ENCODE results near the gene SELL. TPM values are rescaled to one million over a fixed set of nuclear protein-coding genes. Genes with fewer than 3 reads are reported as not detected.
"Not testable (repeated sequence)": the region's sequence is repeated elsewhere in the genome, so short reads cannot be mapped to it uniquely, and the experiment has no call there.

Gene SELL
- total and polyA plus RNA-seq, 2 experiments from 2014 or later: 1.1 to 1.5 TPM

- TF ChIP-seq EZH2phosphoT487 (IDR thresholded peaks at IDR 0.05; ENCODE audit: low read depth, severe bottlenecking, unreplicated experiment) (no peak), EZH2 (IDR thresholded peaks at IDR 0.05; ENCODE audit: borderline replicate concordance) (no peak)
- TF ChIP-seq, protein P1, sequence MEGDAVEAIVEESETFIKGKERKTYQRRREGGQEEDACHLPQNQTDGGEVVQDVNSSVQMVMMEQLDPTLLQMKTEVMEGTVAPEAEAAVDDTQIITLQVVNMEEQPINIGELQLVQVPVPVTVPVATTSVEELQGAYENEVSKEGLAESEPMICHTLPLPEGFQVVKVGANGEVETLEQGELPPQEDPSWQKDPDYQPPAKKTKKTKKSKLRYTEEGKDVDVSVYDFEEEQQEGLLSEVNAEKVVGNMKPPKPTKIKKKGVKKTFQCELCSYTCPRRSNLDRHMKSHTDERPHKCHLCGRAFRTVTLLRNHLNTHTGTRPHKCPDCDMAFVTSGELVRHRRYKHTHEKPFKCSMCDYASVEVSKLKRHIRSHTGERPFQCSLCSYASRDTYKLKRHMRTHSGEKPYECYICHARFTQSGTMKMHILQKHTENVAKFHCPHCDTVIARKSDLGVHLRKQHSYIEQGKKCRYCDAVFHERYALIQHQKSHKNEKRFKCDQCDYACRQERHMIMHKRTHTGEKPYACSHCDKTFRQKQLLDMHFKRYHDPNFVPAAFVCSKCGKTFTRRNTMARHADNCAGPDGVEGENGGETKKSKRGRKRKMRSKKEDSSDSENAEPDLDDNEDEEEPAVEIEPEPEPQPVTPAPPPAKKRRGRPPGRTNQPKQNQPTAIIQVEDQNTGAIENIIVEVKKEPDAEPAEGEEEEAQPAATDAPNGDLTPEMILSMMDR (IDR thresholded peaks at IDR 0.05; ENCODE audit: poor library complexity): no peak
- Histone ChIP-seq H2AFZ (no peak overlapping the region), H3K4me3 (no peak overlapping the region), H3K9me2 (replicated peaks; ENCODE audit: insufficient read depth) (no peaks in the 10 kb centered on the region), H4K20me1 (ENCODE audit: insufficient read depth, poor library complexity, severe bottlenecking) (no peaks in the 10 kb centered on the region), H3K36me3 (replicated peaks; ENCODE audit: insufficient read depth, low read depth) (no peaks in the 10 kb centered on the region), H3K4me2 (no peak overlapping the region), H3K27me3 (no peaks in the 10 kb centered on the region), H3K27ac (no peak overlapping the region), H3K9me3 (ENCODE audit: low read depth) (no peaks in the 10 kb centered on the region), H3K79me2 (no peaks in the 10 kb centered on the region), H3K4me1 (ENCODE audit: insufficient read depth) (no peaks in the 10 kb centered on the region)
- no peak for DNase-seq (ENCODE audit: low spot score)
- WGBS (ENCODE audit: low lambda C conversion rate, missing lambda C conversion rate): 37% methylated on average over 3 of the region's 3 CpGs
These were observed 40.6 kb downstream of the SELL start for GRCh38 chr1:169670836-169671235.

- DNase-seq (ENCODE audit: low spot score); H3K4me2 ChIP-seq; H3K4me3 ChIP-seq; H2AFZ ChIP-seq; H4K20me1 ChIP-seq (ENCODE audit: insufficient read depth, poor library complexity, severe bottlenecking); H3K4me1 ChIP-seq (ENCODE audit: insufficient read depth); H3K9me3 ChIP-seq (ENCODE audit: low read depth); H3K36me3 ChIP-seq (replicated peaks; ENCODE audit: insufficient read depth, low read depth); H3K79me2 ChIP-seq; H3K27me3 ChIP-seq; H3K27ac ChIP-seq; H3K9me2 ChIP-seq (replicated peaks; ENCODE audit: insufficient read depth): not testable (repeated sequence)
- WGBS (ENCODE audit: low lambda C conversion rate, missing lambda C conversion rate): 95% methylated on average over 3 of the region's 3 CpGs
These were observed 41.2 kb downstream of the SELL start for GRCh38 chr1:169670244-169670643.

DNA sequence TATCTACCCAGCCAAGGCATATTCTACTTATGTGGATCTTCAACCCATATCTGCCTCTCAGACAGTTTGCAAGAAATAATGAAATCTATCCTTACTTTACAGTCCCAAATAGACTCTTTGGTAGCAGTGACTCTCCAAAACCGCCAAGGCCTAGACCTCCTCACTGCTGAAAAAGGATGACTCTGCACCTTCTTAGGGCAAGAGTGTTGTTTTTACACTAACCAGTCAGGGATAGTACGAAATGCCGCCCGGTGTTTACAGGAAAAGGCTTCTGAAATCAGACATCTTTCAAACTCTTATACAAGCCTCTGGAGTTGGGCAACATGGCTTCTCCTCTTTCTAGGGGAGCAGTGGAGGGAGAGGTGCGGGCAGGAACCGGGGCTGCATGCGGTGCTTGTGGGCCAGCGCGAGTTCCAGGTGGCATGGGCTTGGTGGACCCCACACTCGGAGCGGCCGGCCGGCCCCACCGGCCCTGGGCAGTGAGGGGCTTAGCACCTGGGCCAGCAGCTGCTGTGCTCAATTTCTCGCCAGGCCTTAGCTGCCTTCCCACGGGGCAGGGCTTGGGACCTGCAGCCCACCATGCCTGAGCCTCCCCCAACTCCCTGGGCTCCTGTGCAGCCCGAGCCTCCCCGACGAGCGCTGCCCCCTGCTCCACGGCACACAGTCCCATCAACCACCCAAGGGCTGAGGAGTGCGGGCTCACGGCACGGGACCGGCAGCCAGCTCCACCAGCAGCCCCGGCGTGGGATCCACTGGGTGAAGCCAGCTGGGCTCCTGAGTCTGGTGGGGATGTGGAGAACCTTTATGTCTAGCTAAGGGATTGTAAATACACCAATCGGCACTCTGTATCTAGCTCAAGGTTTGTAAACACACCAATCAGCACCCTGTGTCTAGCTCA lies 43.5 kb downstream of the SELL start:
- not testable (repeated sequence) for H3K4me2 ChIP-seq; DNase-seq (ENCODE audit: low spot score); H3K4me1 ChIP-seq (ENCODE audit: insufficient read depth); H3K27me3 ChIP-seq; H3K4me3 ChIP-seq; H3K79me2 ChIP-seq; H3K9me3 ChIP-seq (ENCODE audit: low read depth); H3K9me2 ChIP-seq (replicated peaks; ENCODE audit: insufficient read depth); H4K20me1 ChIP-seq (ENCODE audit: insufficient read depth, poor library complexity, severe bottlenecking); H3K36me3 ChIP-seq (replicated peaks; ENCODE audit: insufficient read depth, low read depth); H3K27ac ChIP-seq; H2AFZ ChIP-seq
- WGBS (ENCODE audit: low lambda C conversion rate, missing lambda C conversion rate): 95% methylated on average over 26 of the region's 28 CpGs

- H3K4me2 ChIP-seq; DNase-seq (ENCODE audit: low spot score); H2AFZ ChIP-seq; H3K4me1 ChIP-seq (ENCODE audit: insufficient read depth); H4K20me1 ChIP-seq (ENCODE audit: insufficient read depth, poor library complexity, severe bottlenecking); H3K27ac ChIP-seq; H3K9me3 ChIP-seq (ENCODE audit: low read depth); H3K36me3 ChIP-seq (replicated peaks; ENCODE audit: insufficient read depth, low read depth); H3K79me2 ChIP-seq; H3K4me3 ChIP-seq; H3K9me2 ChIP-seq (replicated peaks; ENCODE audit: insufficient read depth); H3K27me3 ChIP-seq: not testable (repeated sequence)
- WGBS (ENCODE audit: low lambda C conversion rate, missing lambda C conversion rate): 85% methylated on average over 2 of the region's 2 CpGs
These were observed 44.2 kb downstream of the SELL start for GRCh38 chr1:169667227-169667639.

DNA sequence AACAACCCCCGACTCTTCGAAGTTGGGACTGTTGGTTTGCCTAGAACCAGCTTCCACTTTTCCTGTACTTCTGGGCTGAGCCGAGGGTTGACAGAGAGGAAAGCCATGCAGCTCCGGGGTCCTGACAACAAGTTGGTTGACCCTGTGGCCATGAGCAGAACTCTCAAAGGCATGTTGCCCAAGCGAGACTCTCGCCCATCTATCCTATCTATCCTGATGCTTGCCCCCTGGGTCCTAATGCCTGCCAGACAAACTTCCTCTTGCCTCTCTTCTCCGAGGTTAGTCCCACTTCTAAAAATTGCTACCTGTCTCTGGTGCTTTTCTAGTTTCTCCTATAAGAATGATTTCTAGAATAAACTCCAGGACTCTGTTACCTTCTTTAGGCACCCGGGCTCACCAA lies 48.7 kb downstream of the SELL start:
- not testable (repeated sequence) for H2AFZ ChIP-seq; H3K27me3 ChIP-seq; H3K4me1 ChIP-seq (ENCODE audit: insufficient read depth); H3K4me3 ChIP-seq; H3K9me3 ChIP-seq (ENCODE audit: low read depth); H3K27ac ChIP-seq; DNase-seq (ENCODE audit: low spot score); H4K20me1 ChIP-seq (ENCODE audit: insufficient read depth, poor library complexity, severe bottlenecking); H3K79me2 ChIP-seq; H3K36me3 ChIP-seq (replicated peaks; ENCODE audit: insufficient read depth, low read depth); H3K9me2 ChIP-seq (replicated peaks; ENCODE audit: insufficient read depth); H3K4me2 ChIP-seq
- 73% methylated on average over 8 of the region's 8 CpGs for WGBS (ENCODE audit: low lambda C conversion rate, missing lambda C conversion rate)

GRCh38 chr1:169661066-169661465 lies 50.4 kb downstream of the SELL start:
- H3K36me3 ChIP-seq (replicated peaks; ENCODE audit: insufficient read depth, low read depth); H3K4me3 ChIP-seq; H3K79me2 ChIP-seq; H4K20me1 ChIP-seq (ENCODE audit: insufficient read depth, poor library complexity, severe bottlenecking); H3K4me2 ChIP-seq; DNase-seq (ENCODE audit: low spot score); H2AFZ ChIP-seq; H3K9me3 ChIP-seq (ENCODE audit: low read depth); H3K4me1 ChIP-seq (ENCODE audit: insufficient read depth); H3K27ac ChIP-seq; H3K27me3 ChIP-seq; H3K9me2 ChIP-seq (replicated peaks; ENCODE audit: insufficient read depth): not testable (repeated sequence)
- 88% methylated on average over 16 of the region's 16 CpGs for WGBS (ENCODE audit: low lambda C conversion rate, missing lambda C conversion rate)

- not testable (repeated sequence) for H2AFZ ChIP-seq; H3K79me2 ChIP-seq; H3K9me3 ChIP-seq (ENCODE audit: low read depth); H3K4me3 ChIP-seq; H3K27ac ChIP-seq; H3K9me2 ChIP-seq (replicated peaks; ENCODE audit: insufficient read depth); DNase-seq (ENCODE audit: low spot score); H3K36me3 ChIP-seq (replicated peaks; ENCODE audit: insufficient read depth, low read depth); H3K27me3 ChIP-seq; H3K4me1 ChIP-seq (ENCODE audit: insufficient read depth); H4K20me1 ChIP-seq (ENCODE audit: insufficient read depth, poor library complexity, severe bottlenecking); H3K4me2 ChIP-seq
These were observed 52.6 kb downstream of the SELL start for GRCh38 chr1:169658777-169659176.
